Measurements from ENCODE around the gene IGSF22. TPM values are rescaled to one million over a fixed set of nuclear protein-coding genes. Genes with fewer than 3 reads are reported as not detected.

The IGSF22 gene
- 0.02 TPM in 1 of 5 replicates, not detected in the others for total RNA-seq (2022; extraction: Qiagen RNA extraction)

GRCh38 chr11:18726040-18726439 lies at the start of gene IGSF22:
Gene IGSF22, minus strand, starts transcription at chr11:18726188. Its CDS starts 1,952 bp downstream, at chr11:18724236.

GRCh38 chr11:18698341-18699268 lies 27.4 kb downstream of the IGSF22 start, which contains the start of gene TMEM86A:
Gene TMEM86A, plus strand, starts transcription at chr11:18698779. Its CDS starts 108 bp downstream, at chr11:18698887.

Other genes starting within 250 kb of the IGSF22 start
- gene TSG101, start 199.2 kb downstream of the IGSF22 start, total RNA-seq (2022; extraction: Qiagen RNA extraction), result 90.9 to 107 TPM (median 98.1 TPM) in 5 replicates
- gene UEVLD, start 137.5 kb downstream of the IGSF22 start, total RNA-seq (2022; extraction: Qiagen RNA extraction), result 17.3 to 27.0 TPM (median 20.4 TPM) in 5 replicates
- gene MISFA, start 126.4 kb downstream of the IGSF22 start, total RNA-seq (2022; extraction: Qiagen RNA extraction), result 2.0 to 2.9 TPM (median 2.3 TPM) in 5 replicates
- gene SPTY2D1, start 91.8 kb downstream of the IGSF22 start, total RNA-seq (2022; extraction: Qiagen RNA extraction), result 15.0 to 22.9 TPM (median 17.1 TPM) in 5 replicates
- gene TMEM86A, start 27.4 kb downstream of the IGSF22 start, total RNA-seq (2022; extraction: Qiagen RNA extraction), result 0.22 to 0.45 TPM (median 0.28 TPM) in 5 replicates
- gene PTPN5, start 65.6 kb upstream of the IGSF22 start, total RNA-seq (2022; extraction: Qiagen RNA extraction), result 0.02 TPM in 1 of 5 replicates, not detected in the others
- not detected in 5 replicates for gene MRGPRX1, start 213.2 kb upstream of the IGSF22 start, total RNA-seq (2022; extraction: Qiagen RNA extraction)